Cardiac muscle cell (in vitro differentiated cells and primary cell): Measurements from ENCODE around the gene NPR2. TPM values are rescaled to one million over a fixed set of nuclear protein-coding genes. Genes with fewer than 3 reads are reported as not detected.

Experiments
- DNase-seq, 2 donors: peaks; one replicate each; pipeline versions ENCODE4 v3.0.0 to v3.0.0-alpha.2; 2010 to 2017; ENCODE audit warnings: low read depth in 1 of 2, low spot score in 1 of 2
- H3K27ac ChIP-seq: fragments of 200-600 bp; sonication (generic); 2 replicates; pipeline ENCODE4 v1.5.1; 2016
- H3K27me3 ChIP-seq: fragments of 200-600 bp; sonication (generic); 2 replicates; pipeline ENCODE4 v1.6.0; 2016; ENCODE audit warnings: control low read depth
- H3K36me3 ChIP-seq: fragments of 200-600 bp; sonication (generic); 2 replicates; pipeline ENCODE4 v1.5.1; 2016; ENCODE audit warnings: control low read depth
- H3K4me1 ChIP-seq: fragments of 200-600 bp; sonication (generic); 2 replicates; pipeline ENCODE4 v1.8.1; 2017; ENCODE audit warnings: low read depth, mild to moderate bottlenecking, mixed run types
- H3K4me3 ChIP-seq: fragments of 200-600 bp; sonication (generic); 2 replicates; pipeline ENCODE4 v1.5.1; 2016; ENCODE audit warnings: mild to moderate bottlenecking
- H3K9me3 ChIP-seq: fragments of 200-600 bp; sonication (generic); 2 replicates; pipeline ENCODE4 v1.5.1; 2017; ENCODE audit warnings: low read depth, mild to moderate bottlenecking, control low read depth
- CTCF ChIP-seq: IDR thresholded peaks from 2 replicates; pipeline ENCODE4 v1.5.1; 2012; ENCODE audit warnings: low read depth, mild to moderate bottlenecking, low read length
- polyA plus RNA-seq: library from polyadenylated mRNA; unstranded; fragments of >200 nt; fragmentation: Nextera tagmentation; extraction: Ambion mirVana; gene quantifications from 2 replicates; pipeline ENCODE4 v1.2.1, GENCODE V29; 2016
- total RNA-seq: library from RNA; depleted of rRNA; stranded (reverse); fragments of >200 nt; gene quantifications from 2 replicates; pipeline ENCODE4 v1.2.3, GENCODE V29; 2016

NPR2 gene
- total and polyA plus RNA-seq, 2 experiments from 2014 or later = 12.6 to 13.2 TPM

GRCh38 chr9:35812025-35812602 lies 20.7 kb downstream of the NPR2 start, which contains the start of gene SPAG8:
SPAG8 (minus strand) TSS chr9:35812262; CDS start chr9:35812147, 115 bp downstream.
- TF ChIP-seq CTCF = no peak
- peak; percentile 94 to 98 for DNase-seq
- peaks cover 18% of the 10 kb centered on the region for H3K4me1 ChIP-seq
- peak within 1 kb of the TSS; percentile 27 for H3K4me3 ChIP-seq
- no peaks in the 10 kb centered on the region for H3K9me3 ChIP-seq
- H3K27me3 ChIP-seq = no peaks in the 10 kb centered on the region
- peaks cover 5% of the 10 kb centered on the region for H3K36me3 ChIP-seq
- no peak within 1 kb of the TSS for H3K27ac ChIP-seq

GRCh38 chr9:35813434-35814105 lies 22.2 kb downstream of the NPR2 start:
- no peaks in the 10 kb centered on the region for H3K27me3 ChIP-seq
- DNase-seq = peak in 1 of 2 donors; percentile 26
- H3K4me1 ChIP-seq = peaks cover 15% of the 10 kb centered on the region
- TF ChIP-seq CTCF = peak; percentile 33
- H3K27ac ChIP-seq = peak overlapping the region; percentile 92
- H3K9me3 ChIP-seq = no peaks in the 10 kb centered on the region
- no peaks in the 10 kb centered on the region for H3K36me3 ChIP-seq
- H3K4me3 ChIP-seq = peak overlapping the region; percentile 83

- Histone ChIP-seq H3K27ac (peak overlapping the region; percentile 92), H3K4me1 (peaks cover 15% of the 10 kb centered on the region), H3K27me3 (no peaks in the 10 kb centered on the region), H3K36me3 (no peaks in the 10 kb centered on the region), H3K4me3 (peak overlapping the region; percentile 83), H3K9me3 (no peaks in the 10 kb centered on the region)
- TF ChIP-seq CTCF = peak; percentile 27
- peak; percentile 66 to 84 for DNase-seq
Measured at GRCh38 chr9:35814106-35814840, 22.9 kb downstream of the NPR2 start.

DNA sequence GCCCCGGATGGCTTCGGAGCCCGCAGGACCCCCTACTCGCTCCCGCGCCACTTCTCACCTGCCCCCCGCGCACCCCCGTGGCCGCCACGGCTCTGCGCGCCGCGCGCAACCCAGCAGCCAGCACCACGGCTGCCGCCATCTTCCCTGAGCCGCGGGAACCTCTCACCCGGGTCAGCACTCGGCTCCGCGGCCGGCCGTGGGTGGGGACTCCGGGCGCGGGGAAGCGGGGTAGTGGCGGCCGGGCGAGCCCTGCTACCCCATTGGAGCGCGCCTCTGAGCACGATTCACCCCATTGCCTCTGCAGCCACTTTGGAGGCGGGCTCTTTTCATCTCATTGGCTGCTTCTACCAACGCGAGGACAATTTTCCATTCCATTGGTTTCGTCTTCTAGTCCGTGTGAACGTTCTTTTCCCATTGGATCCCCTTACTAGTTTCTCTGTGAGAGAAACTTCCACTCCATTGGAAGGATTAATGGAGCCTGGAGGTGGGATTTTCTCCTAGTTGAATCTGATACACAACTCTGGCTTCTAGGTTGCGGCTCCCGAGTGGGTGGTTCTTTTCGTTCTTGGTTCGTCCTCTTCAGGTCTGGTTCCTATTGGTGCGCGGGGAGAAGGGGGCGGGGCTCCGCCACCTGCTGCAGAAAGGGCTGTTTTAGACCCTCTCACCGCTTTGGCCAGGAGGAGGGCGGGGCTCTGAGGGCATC lies 23.6 kb downstream of the NPR2 start, which contains the start of gene HINT2:
TSS of gene HINT2 (minus strand) at position 202 of the 703 bp plus-strand sequence. CDS start at position 139, 63 bp downstream.
- TF ChIP-seq CTCF = no peak
- H3K27ac ChIP-seq = peak within 1 kb of the TSS; percentile 92

GRCh38 chr9:35816708-35817107 lies 25.3 kb downstream of the NPR2 start:
- peaks cover 15% of the 10 kb centered on the region for H3K4me1 ChIP-seq
- H3K27ac ChIP-seq = no peak overlapping the region
- DNase-seq = no peak
- no peaks in the 10 kb centered on the region for H3K36me3 ChIP-seq
- no peak for TF ChIP-seq CTCF
- H3K27me3 ChIP-seq = no peaks in the 10 kb centered on the region
- H3K4me3 ChIP-seq = no peak overlapping the region
- H3K9me3 ChIP-seq = no peaks in the 10 kb centered on the region

More for the DNA sequence above, 23.6 kb downstream of the NPR2 start, which contains the start of gene HINT2:
- Histone ChIP-seq H3K4me1 (peaks cover 15% of the 10 kb centered on the region), H3K9me3 (no peaks in the 10 kb centered on the region), H3K4me3 (peak within 1 kb of the TSS; percentile 83), H3K27me3 (no peaks in the 10 kb centered on the region), H3K36me3 (no peaks in the 10 kb centered on the region)
- DNase-seq = peak; percentile 98 to 99
